COR-L47 (cell line): ENCODE measurements around the gene IFITM2.
"Not testable (repeated sequence)": the region's sequence is repeated elsewhere in the genome, so short reads cannot be mapped to it uniquely, and the experiment has no call there.

Experiments used
- DNase-seq: peaks from one replicate; lab custom pipeline; 2025; lab: John Stamatoyannopoulos, UW

The IFITM2 gene

DNA sequence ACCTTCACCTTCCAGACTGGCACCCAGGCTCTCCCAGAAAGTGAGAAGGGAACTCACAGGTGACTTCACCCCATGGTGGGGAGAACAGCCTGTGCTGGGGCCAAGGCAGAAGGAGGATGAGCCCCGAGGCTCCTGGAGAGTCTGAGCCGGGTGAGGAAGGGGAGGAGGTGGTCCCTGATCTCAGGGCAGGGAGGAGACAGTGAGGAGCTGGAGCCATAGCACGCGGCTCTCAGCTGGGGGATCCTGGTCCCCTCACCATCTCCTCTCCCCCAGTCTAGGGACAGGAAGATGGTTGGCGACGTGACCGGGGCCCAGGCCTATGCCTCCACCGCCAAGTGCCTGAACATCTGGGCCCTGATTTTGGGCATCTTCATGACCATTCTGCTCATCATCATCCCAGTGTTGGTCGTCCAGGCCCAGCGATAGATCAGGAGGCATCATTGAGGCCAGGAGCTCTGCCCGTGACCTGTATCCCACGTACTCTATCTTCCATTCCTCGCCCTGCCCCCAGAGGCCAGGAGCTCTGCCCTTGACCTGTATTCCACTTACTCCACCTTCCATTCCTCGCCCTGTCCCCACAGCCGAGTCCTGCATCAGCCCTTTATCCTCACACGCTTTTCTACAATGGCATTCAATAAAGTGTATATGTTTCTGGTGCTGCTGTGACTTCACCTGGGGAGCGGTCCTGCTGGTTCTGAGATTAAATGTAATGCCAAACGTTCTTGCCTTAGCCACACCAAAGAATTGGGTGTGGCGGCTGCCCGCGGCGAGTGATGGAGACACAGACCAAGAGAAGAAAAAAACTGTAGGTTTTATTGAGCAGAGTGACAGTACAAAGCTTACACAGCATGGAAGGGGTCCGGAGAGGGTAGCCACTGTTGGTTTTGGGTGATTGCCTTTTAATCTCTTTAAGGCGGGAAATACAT is 1.4 kb downstream of the IFITM2 start:
- DNase-seq, result not testable (repeated sequence)

DNA sequence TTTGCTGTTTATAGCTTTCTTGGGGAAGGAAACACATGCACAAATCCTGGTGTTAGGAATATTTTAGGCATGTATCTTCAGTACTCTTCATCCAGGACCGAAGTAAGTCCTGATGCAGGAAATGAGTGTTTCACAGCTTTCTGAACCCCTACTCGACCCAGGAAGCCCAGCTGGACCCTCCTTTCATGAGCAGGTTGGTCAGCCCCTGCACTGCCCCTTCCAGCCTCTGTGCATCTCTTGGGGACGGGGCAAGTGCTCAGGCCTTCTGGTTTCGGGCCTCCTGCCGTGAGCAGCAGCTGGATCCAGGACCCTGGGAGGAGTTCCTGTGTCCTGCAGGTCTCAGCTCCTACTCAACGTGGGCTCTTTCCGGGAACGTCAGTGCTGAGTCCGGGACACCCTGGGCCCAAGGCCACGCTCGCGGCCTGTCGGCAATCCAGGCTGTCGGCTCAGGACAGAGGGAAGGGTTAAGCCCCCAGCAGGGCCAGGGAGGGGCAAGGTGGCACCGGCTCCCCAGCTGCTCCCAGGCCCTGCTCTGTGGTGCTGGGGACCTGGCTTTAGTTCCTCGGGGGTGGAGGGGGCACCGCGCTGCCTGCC is 2.5 kb downstream of the IFITM2 start:
- not testable (repeated sequence) for DNase-seq

DNA sequence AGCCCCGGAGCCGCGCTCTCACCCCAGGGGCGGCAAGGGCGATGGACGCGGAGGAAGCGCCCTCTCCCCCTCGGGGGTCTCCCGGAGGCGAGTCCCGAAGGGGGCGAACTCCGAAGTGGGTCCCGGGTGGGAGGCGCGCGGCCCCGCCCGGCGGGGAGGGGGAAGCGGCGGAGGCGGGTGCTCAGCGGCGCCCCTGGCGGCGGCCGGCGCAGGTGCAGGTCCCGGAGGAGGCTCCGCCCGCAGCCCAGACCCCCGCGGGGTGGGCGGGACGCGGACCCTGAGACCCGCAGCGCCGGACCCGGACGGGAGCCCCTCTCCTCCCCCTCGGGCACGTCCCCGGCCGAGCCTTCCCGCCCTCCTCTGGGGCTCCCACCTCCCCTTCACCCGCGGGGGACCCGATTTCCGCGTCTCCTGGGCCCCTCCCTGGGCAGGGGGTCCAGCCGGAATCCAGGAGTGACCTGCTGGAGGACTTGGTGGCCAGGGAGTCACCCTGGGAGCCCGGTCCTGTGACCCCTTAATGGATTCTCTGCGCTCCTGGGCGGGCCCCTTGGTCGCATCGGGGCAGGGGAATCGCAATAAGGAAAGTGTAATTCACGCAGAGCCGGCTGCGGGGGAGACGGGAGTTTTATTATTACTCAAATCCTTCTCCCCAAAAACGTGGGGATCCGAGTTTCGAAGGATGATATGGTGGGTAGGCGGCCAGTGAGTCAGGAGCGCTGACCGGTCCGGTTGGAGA is 3.6 kb downstream of the IFITM2 start:
- not testable (repeated sequence) for DNase-seq

- DNase-seq, result no peak
These were observed 4.6 kb downstream of the IFITM2 start for GRCh38 chr11:312092-312816.

DNA sequence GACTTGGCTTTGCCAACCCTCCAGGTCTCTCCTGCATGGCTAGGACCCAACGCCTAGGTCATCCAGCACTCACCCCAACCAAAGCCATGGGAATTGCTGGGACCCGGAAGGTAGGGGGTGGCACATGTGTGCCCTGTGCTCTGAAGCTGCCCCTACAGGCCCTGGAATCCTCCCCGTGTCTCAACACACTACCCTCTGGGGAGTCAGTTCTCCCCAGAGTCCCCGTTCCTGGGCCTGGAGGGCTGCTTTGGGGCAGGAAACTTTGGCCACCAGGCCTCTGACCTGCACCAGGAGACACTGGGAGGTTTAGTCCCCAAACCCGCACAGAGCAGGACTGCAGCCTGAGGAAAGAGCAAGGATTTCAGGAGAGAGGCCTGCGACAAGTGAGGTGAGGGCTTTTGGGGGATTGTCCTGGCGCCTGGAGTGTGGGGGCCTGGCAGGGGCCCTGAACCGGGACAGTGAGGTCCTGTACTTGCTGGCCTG is 5.7 kb downstream of the IFITM2 start:
- DNase-seq, result no peak

GRCh38 chr11:313787-314553 is 6.4 kb downstream of the IFITM2 start, which contains the start of gene IFITM1:
Gene IFITM1, plus strand, starts transcription at chr11:314040. Its CDS starts 131 bp downstream, at chr11:314171.
- DNase-seq, result no peak

GRCh38 chr11:314554-314875 is 6.9 kb downstream of the IFITM2 start:
- DNase-seq, result not testable (repeated sequence)

GRCh38 chr11:315051-315481 is 7.5 kb downstream of the IFITM2 start:
- no peak for DNase-seq

DNA sequence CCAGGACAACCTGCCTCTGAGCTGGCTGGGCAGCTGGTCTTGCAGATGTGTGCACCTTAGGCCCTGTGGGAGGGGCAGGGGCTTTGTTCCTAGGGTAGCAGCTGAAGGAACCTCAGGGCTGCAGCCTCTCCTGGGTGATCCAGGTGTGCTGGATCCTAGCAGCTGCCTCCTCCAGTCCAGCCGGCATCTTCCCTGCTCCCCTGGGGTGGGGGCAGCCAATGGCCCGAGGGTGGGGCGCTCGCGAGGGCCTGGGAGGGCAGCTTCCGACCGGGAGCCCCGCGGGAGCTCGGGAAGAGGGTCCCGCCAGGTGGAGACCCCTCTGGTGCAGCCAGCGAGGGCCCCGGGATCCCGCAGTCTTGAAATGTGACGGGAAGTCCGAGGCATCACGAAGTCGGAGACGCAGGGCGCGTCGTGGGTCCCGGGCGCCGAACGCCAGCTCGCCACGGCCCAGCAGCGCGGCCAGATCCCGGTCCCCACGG is 7.9 kb downstream of the IFITM2 start:
- no peak for DNase-seq

DNA sequence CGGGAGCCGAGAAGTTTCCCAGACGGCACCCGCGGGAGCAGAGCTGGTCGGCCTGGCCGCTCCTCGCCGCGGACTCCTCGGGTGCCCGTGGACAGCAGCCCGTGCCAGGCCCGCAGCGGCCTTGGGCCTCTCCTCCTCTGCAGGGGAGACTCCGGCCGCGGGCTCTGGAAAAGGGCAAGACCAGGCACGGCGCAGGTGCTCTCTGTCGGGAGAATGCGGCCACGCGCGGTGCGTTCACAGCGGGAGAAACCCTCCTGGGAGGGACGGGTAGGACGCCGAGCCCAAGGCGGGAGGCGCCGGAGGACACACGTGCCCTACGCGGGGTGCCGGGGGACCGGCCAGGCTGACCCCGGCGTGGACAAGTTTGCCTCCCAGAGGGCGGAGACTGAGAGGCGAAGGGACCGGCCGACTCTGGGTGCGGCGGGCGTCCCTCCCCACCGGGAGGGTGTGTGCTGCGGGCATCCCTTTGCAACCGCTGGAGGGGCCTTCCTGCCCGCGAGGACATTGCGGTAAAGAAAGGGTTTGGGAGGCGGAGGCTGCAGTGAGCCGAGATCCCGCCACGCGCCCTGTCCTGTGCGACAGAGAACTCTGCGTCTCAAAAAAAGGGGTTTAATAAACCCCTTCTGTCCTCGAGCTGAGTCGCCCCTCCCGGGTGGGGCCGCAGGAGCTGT is 8.6 kb downstream of the IFITM2 start:
- no peak for DNase-seq

DNA sequence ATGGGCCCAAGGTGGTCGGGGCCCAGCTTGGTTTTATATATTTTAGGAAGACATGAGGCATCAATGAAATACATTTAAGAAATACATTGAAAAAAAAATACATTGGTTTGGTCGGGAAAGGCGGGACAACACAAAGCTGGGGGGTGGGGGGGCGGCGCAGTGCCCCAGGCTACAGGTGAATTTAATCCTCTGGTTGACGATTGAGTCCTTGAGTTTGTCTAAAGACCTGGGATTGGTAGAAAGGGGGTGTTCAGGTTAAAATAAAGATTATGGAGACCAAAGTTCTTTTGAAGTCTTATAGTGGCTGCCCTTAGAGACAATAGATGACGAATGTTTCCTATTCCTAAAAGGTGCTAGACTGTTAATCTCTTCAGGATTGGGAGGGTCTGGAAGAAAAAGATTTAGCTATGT is 9.3 kb downstream of the IFITM2 start:
- DNase-seq, result no peak

GRCh38 chr11:317668-318404 is 10.2 kb downstream of the IFITM2 start:
- not testable (repeated sequence) for DNase-seq

- DNase-seq, result not testable (repeated sequence)
These were observed 10.9 kb downstream of the IFITM2 start for GRCh38 chr11:318405-319120.

GRCh38 chr11:319121-319887 is 11.7 kb downstream of the IFITM2 start:
- DNase-seq, result not testable (repeated sequence)

DNA sequence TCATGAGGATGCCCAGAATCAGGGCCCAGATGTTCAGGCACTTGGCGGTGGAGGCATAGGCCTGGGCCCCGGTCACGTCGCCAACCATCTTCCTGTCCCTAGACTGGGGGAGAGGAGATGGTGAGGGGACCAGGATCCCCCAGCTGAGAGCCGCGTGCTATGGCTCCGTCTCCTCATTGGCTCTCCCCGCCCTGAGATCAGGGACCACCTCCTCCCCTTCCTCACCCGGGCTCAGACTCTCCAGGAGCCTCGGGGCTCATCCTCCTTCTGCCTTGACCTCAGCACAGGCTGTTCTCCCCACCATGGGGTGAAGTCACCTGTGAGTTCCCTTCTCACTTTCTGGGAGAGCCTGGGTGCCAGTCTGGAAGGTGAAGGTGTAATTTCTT is 12.3 kb downstream of the IFITM2 start:
- DNase-seq, result not testable (repeated sequence)

- DNase-seq, result no peak
These were observed 16.5 kb downstream of the IFITM2 start for GRCh38 chr11:324156-324555.

DNA sequence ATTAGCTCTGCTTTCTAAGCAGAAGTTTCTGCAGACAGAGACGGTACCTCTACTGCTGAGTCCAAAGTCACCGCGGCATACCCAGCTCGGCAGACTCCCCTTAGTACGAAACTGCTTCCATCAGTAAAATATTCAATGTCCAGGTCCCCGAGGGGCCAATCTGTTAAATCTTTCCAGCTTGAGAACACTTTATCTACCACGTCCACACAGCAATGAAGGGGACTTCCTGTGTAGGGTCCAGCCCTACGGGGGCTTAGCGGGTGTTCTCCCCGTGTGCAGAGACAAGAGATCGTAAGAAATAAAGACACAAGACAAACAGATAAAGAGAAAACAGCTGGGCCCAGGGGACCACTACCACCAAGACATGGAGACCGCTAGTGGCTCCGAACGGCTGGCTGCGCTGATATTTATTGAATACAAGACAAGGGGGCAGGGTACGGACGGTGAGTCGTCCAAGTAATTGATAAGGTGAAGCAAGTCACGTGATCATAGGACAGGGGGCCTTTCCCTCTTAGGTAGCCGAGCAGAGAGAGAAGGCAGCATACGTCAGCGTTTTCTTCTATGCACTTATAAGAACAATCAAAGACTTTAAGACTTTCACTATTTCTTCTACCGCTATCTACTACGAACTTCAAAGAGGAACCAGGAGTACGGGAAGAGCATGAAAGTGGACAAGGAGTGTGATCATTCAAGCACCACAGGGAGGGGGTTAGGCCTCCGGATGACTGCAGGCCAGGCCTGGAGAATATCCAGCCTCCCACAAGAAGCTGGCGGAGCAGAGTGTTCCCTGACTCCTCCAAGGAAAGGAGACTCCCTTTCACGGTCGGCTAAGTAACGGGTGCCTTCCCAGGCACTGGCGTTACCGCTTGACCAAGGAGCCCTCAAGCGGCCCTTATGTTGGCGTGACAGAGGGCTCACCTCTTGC is 17.2 kb downstream of the IFITM2 start:
- DNase-seq, result not testable (repeated sequence)
